Stimulated activated CD8-positive, alpha-beta memory T cell treated with anti-CD3 and anti-CD28 coated beads, Interleukin-12 subunit alpha, Interleukin-12 subunit beta, amount 100 ng/mL, for 1 hour (primary cell): ENCODE measurements around the gene BBX.
"Not testable (repeated sequence)": the region's sequence is repeated elsewhere in the genome, so short reads cannot be mapped to it uniquely, and the experiment has no call there.

ENCODE experiments used
- DNase-seq: peaks from one replicate; pipeline ENCODE4 v3.0.0-alpha.2; 2020; ENCODE audit warnings: low read depth

BBX gene

GRCh38 chr3:107798381-107798780 is 275.6 kb downstream of the BBX start:
- DNase-seq = no peak

- DNase-seq = no peak
Measured at GRCh38 chr3:107800710-107801109, 277.9 kb downstream of the BBX start.

GRCh38 chr3:107803170-107803569 is 280.4 kb downstream of the BBX start:
- no peak for DNase-seq

GRCh38 chr3:107806021-107806420 is 283.3 kb downstream of the BBX start:
- no peak for DNase-seq

- DNase-seq = no peak
Measured at GRCh38 chr3:107806536-107806935, 283.8 kb downstream of the BBX start.

- no peak for DNase-seq
Measured at GRCh38 chr3:107810171-107811071, 287.7 kb downstream of the BBX start.

- no peak for DNase-seq
Measured at GRCh38 chr3:107813026-107813425, 290.3 kb downstream of the BBX start.

- no peak for DNase-seq
Measured at GRCh38 chr3:107816107-107816506, 293.3 kb downstream of the BBX start.

- DNase-seq = no peak
Measured at GRCh38 chr3:107817076-107817475, 294.3 kb downstream of the BBX start.

- no peak for DNase-seq
Measured at GRCh38 chr3:107818025-107818424, 295.3 kb downstream of the BBX start.

GRCh38 chr3:107819656-107820055 is 296.9 kb downstream of the BBX start:
- DNase-seq = no peak

- DNase-seq = no peak
Measured at GRCh38 chr3:107822308-107822707, 299.5 kb downstream of the BBX start.

- no peak for DNase-seq
Measured at GRCh38 chr3:107824822-107825371, 302.1 kb downstream of the BBX start.

- no peak for DNase-seq
Measured at GRCh38 chr3:107825556-107825955, 302.8 kb downstream of the BBX start.

GRCh38 chr3:107826727-107827126 is 304.0 kb downstream of the BBX start:
- DNase-seq = no peak

GRCh38 chr3:107829185-107829584 is 306.4 kb downstream of the BBX start:
- no peak for DNase-seq

GRCh38 chr3:107831590-107831989 is 308.8 kb downstream of the BBX start:
- DNase-seq = no peak

GRCh38 chr3:107833043-107833442 is 310.3 kb downstream of the BBX start:
- no peak for DNase-seq

- DNase-seq = no peak
Measured at GRCh38 chr3:107833722-107834416, 311.1 kb downstream of the BBX start.

GRCh38 chr3:107835001-107835400 is 312.2 kb downstream of the BBX start:
- DNase-seq = not testable (repeated sequence)

GRCh38 chr3:107837895-107838612 is 315.3 kb downstream of the BBX start:
- DNase-seq = no peak

GRCh38 chr3:107841831-107842230 is 319.1 kb downstream of the BBX start:
- no peak for DNase-seq
